ENCODE measurements around the gene LMLN.

GRCh38 chr3:197963019-197963637 lies 3.1 kb downstream of the LMLN start:
- TF ChIP-seq ZFP30 (CRISPR knock-in tag; IDR thresholded peaks at IDR 0.05) (no peak), RARB (CRISPR knock-in tag; IDR thresholded peaks at IDR 0.05) (no peak), POU6F1 (CRISPR knock-in tag; IDR thresholded peaks at IDR 0.05; ENCODE audit: borderline replicate concordance, low read depth) (no peak), CSRNP3 (CRISPR knock-in tag; IDR thresholded peaks at IDR 0.05) (no peak), GLIS3 (CRISPR knock-in tag; IDR thresholded peaks at IDR 0.05) (no peak), ZNF8 (CRISPR knock-in tag; IDR thresholded peaks at IDR 0.05) (no peak), ZC3H10 (CRISPR knock-in tag; IDR thresholded peaks at IDR 0.05) (no peak), PATZ1 (CRISPR knock-in tag; IDR thresholded peaks at IDR 0.05; ENCODE audit: borderline replicate concordance) (no peak)
